ENCODE measurements around the gene NR1I2. TPM values are rescaled to one million over a fixed set of nuclear protein-coding genes. Genes with fewer than 3 reads are reported as not detected.

Gene NR1I2
- polyA plus RNA-seq, 1 donor from 2014 or later: 0.53 TPM

GRCh38 chr3:119825820-119826219 is 43.9 kb downstream of the NR1I2 start:
- Histone ChIP-seq H3K4me3 (ENCODE audit: low read length) (no peak overlapping the region), H3K4me2 (ENCODE audit: low read length) (no peak overlapping the region), H4K20me1 (ENCODE audit: insufficient read depth) (no peaks in the 10 kb centered on the region), H3K9ac (ENCODE audit: low read length) (no peak overlapping the region), H3K27me3 (ENCODE audit: insufficient read depth, low read depth, low read length) (no peaks in the 10 kb centered on the region), H3F3A (ENCODE audit: insufficient read depth, low read length, poor library complexity, severe bottlenecking) (no peaks in the 10 kb centered on the region), H3K9me3 (ENCODE audit: low read length) (no peaks in the 10 kb centered on the region), H3K9me2 (ENCODE audit: insufficient read depth, low read length) (no peaks in the 10 kb centered on the region), H3K36me3 (ENCODE audit: insufficient read depth, low read length) (no peaks in the 10 kb centered on the region), H3K27ac (ENCODE audit: low read length) (no peak overlapping the region), H2AFZ (ENCODE audit: low read depth, low read length) (no peak overlapping the region), H3K79me2 (replicated peaks; ENCODE audit: insufficient read depth, low read length) (no peaks in the 10 kb centered on the region)
- no peak for TF ChIP-seq MXI1 (conservative IDR thresholded peaks at IDR 0.05; ENCODE audit: poor library complexity, severe bottlenecking)
- TF ChIP-seq EP300 (conservative IDR thresholded peaks at IDR 0.05; ENCODE audit: poor library complexity, severe bottlenecking): no peak
- TF ChIP-seq EZH2 (IDR thresholded peaks at IDR 0.05; ENCODE audit: borderline replicate concordance, insufficient read depth, low read length, poor library complexity, severe bottlenecking): no peak

- Histone ChIP-seq H3F3A (ENCODE audit: insufficient read depth, low read length, poor library complexity, severe bottlenecking) (no peaks in the 10 kb centered on the region), H3K27me3 (ENCODE audit: insufficient read depth, low read depth, low read length) (no peaks in the 10 kb centered on the region), H3K36me3 (ENCODE audit: insufficient read depth, low read length) (no peaks in the 10 kb centered on the region), H3K9me3 (ENCODE audit: low read length) (no peaks in the 10 kb centered on the region), H3K4me3 (ENCODE audit: low read length) (no peak overlapping the region), H3K9me2 (ENCODE audit: insufficient read depth, low read length) (no peaks in the 10 kb centered on the region), H3K27ac (ENCODE audit: low read length) (no peak overlapping the region), H3K79me2 (replicated peaks; ENCODE audit: insufficient read depth, low read length) (no peaks in the 10 kb centered on the region), H3K4me2 (ENCODE audit: low read length) (no peak overlapping the region), H3K9ac (ENCODE audit: low read length) (no peak overlapping the region), H2AFZ (ENCODE audit: low read depth, low read length) (no peak overlapping the region), H4K20me1 (ENCODE audit: insufficient read depth) (no peaks in the 10 kb centered on the region)
- TF ChIP-seq SMC3 (conservative IDR thresholded peaks at IDR 0.05; ENCODE audit: poor library complexity) (no peak), TAF1 (IDR thresholded peaks at IDR 0.05; ENCODE audit: low read depth) (no peak), MXI1 (conservative IDR thresholded peaks at IDR 0.05; ENCODE audit: poor library complexity, severe bottlenecking) (no peak), EZH2 (IDR thresholded peaks at IDR 0.05; ENCODE audit: borderline replicate concordance, insufficient read depth, low read length, poor library complexity, severe bottlenecking) (no peak), REST (IDR thresholded peaks at IDR 0.05; ENCODE audit: borderline replicate concordance) (no peak), CTCF (IDR thresholded peaks at IDR 0.05; ENCODE audit: poor library complexity, severe bottlenecking) (no peak), POLR2AphosphoS5 (IDR thresholded peaks at IDR 0.05) (no peak), EP300 (conservative IDR thresholded peaks at IDR 0.05; ENCODE audit: poor library complexity, severe bottlenecking) (no peak), RAD21 (conservative IDR thresholded peaks at IDR 0.05) (no peak)
Observed at GRCh38 chr3:119826711-119827608, 45.1 kb downstream of the NR1I2 start.
